NT2/D1 (cell line): ENCODE results near the gene LRP1-AS.

Experiments used
- SUZ12 ChIP-seq: IDR thresholded peaks from 2 replicates; pipeline ENCODE4 v1.6.1; 2011; ENCODE audit not compliant: insufficient read length, insufficient read depth; ENCODE audit errors: extremely low read depth
- YY1 ChIP-seq: IDR thresholded peaks from 2 replicates; pipeline ENCODE4 v1.6.1; 2011; ENCODE audit not compliant: insufficient read length, insufficient read depth
- ZNF274 ChIP-seq: IDR thresholded peaks from 2 replicates; pipeline ENCODE4 v1.6.1; 2011; ENCODE audit warnings: mild to moderate bottlenecking, low read depth, low read length

- TF ChIP-seq SUZ12 (no peak), ZNF274 (no peak), YY1 (no peak)
These were observed 14.1 kb upstream of the LRP1-AS start for GRCh38 chr12:57161491-57161890.
